NCI-H1436 (cell line): ENCODE data around the gene PRTFDC1.
"Not testable (repeated sequence)": the region's sequence is repeated elsewhere in the genome, so short reads cannot be mapped to it uniquely, and the experiment has no call there.

Experiments
- DNase-seq: peaks from one replicate; lab custom pipeline; 2025; lab: John Stamatoyannopoulos, UW

Gene PRTFDC1

GRCh38 chr10:24843256-24843655 is 109.2 kb downstream of the PRTFDC1 start:
- DNase-seq, result no peak

GRCh38 chr10:24842856-24843255 is 109.5 kb downstream of the PRTFDC1 start:
- no peak for DNase-seq

- DNase-seq, result no peak
Measured at GRCh38 chr10:24841530-24841929, 110.9 kb downstream of the PRTFDC1 start.

- DNase-seq, result no peak
Measured at GRCh38 chr10:24840784-24841183, 111.6 kb downstream of the PRTFDC1 start.

- not testable (repeated sequence) for DNase-seq
Measured at GRCh38 chr10:24837781-24838180, 114.6 kb downstream of the PRTFDC1 start.

- DNase-seq, result no peak
Measured at GRCh38 chr10:24834869-24835268, 117.5 kb downstream of the PRTFDC1 start.

GRCh38 chr10:24826009-24826408 is 126.4 kb downstream of the PRTFDC1 start:
- no peak for DNase-seq

GRCh38 chr10:24825551-24825950 is 126.9 kb downstream of the PRTFDC1 start:
- DNase-seq, result no peak

- no peak for DNase-seq
Measured at GRCh38 chr10:24824536-24824935, 127.9 kb downstream of the PRTFDC1 start.

- DNase-seq, result no peak
Measured at GRCh38 chr10:24824124-24824523, 128.3 kb downstream of the PRTFDC1 start.

GRCh38 chr10:24822590-24822989 is 129.8 kb downstream of the PRTFDC1 start:
- no peak for DNase-seq

- no peak for DNase-seq
Measured at GRCh38 chr10:24821986-24822385, 130.4 kb downstream of the PRTFDC1 start.

- no peak for DNase-seq
Measured at GRCh38 chr10:24816868-24817396, 135.5 kb downstream of the PRTFDC1 start.

- DNase-seq, result no peak
Measured at GRCh38 chr10:24814568-24815313, 137.7 kb downstream of the PRTFDC1 start.

GRCh38 chr10:24813856-24814255 is 138.6 kb downstream of the PRTFDC1 start:
- DNase-seq, result no peak

GRCh38 chr10:24806262-24806661 is 146.1 kb downstream of the PRTFDC1 start:
- DNase-seq, result no peak

GRCh38 chr10:24804956-24805355 is 147.4 kb downstream of the PRTFDC1 start:
- no peak for DNase-seq

GRCh38 chr10:24804392-24804791 is 148.0 kb downstream of the PRTFDC1 start:
- no peak for DNase-seq

- DNase-seq, result no peak
Measured at GRCh38 chr10:24802378-24802777, 150.0 kb downstream of the PRTFDC1 start.

- no peak for DNase-seq
Measured at GRCh38 chr10:24800861-24801260, 151.5 kb downstream of the PRTFDC1 start.
